ENCODE measurements around the gene RASGRF2.
A peak's percentile ranks its signal among the peaks of the same experiment; 100 is the strongest.

The RASGRF2 gene

DNA sequence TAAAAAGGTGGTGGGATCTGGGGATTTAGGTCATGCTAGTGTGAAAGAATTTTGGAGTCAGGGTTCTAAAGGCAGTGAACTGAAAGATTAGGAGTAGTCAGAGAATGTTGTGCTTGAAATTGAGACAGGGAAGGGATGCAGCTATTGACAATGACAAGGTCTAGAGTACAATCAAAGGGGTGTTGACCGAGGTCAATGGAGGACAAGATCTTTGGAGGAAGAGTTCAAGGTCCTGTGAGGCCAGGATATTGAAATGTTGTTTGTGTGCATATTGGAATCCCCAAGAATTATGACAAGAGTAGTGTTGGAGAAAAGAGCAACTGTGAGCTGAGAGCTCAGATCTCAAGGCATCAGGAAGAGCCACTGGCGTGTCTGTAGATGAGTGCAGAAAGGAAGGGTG, 116.9 kb downstream of the RASGRF2 start:
- Histone ChIP-seq H3K23ac (ENCODE audit: low read length) (no peak overlapping the region), H4K8ac (ENCODE audit: low read depth, low read length) (no peak overlapping the region), H3K18ac (ENCODE audit: low read length) (no peak overlapping the region), H3K9me3 (ENCODE audit: insufficient read depth, low read depth, low read length) (peaks cover 4% of the 10 kb centered on the region), H3K79me1 (ENCODE audit: low read length) (no peaks in the 10 kb centered on the region), H3K79me2 (ENCODE audit: control insufficient read depth, insufficient read depth, low read length, poor library complexity) (peaks cover 2% of the 10 kb centered on the region), H3K9ac (ENCODE audit: low read length) (no peak overlapping the region), H2AFZ (ENCODE audit: insufficient read depth, low read length, poor library complexity) (no peak overlapping the region), H3K4ac (ENCODE audit: low read depth, low read length) (no peak overlapping the region), H3K4me1 (ENCODE audit: control insufficient read depth in 1 of 2, insufficient read depth in 2 of 2, low read length in 2 of 2) (no peaks in the 10 kb centered on the region), H2BK12ac (ENCODE audit: low read length) (no peak overlapping the region), H4K12ac (ENCODE audit: low read depth, low read length) (no peak overlapping the region), H4K91ac (ENCODE audit: low read depth, low read length) (no peak overlapping the region), H3K27ac (ENCODE audit: low read depth, low read length) (no peak overlapping the region), H2AK5ac (ENCODE audit: low read length) (no peak overlapping the region), H3K36me3 (ENCODE audit: control insufficient read depth in 1 of 2, insufficient read depth in 2 of 2, low read length in 2 of 2) (peaks cover 23 to 51% of the 10 kb centered on the region in 2 experiments), H3K14ac (ENCODE audit: low read length) (no peak overlapping the region), H2BK120ac (ENCODE audit: insufficient read depth, low read length, poor library complexity) (no peak overlapping the region), H3K4me3 (ENCODE audit: low read depth, low read length) (no peak overlapping the region), H3K27me3 (ENCODE audit: insufficient read depth, low read length) (no peaks in the 10 kb centered on the region), H2BK5ac (ENCODE audit: low read depth, low read length, poor library complexity) (no peak overlapping the region), H3K4me2 (ENCODE audit: low read length) (no peak overlapping the region)
- no CpG with 5 or more reads among the region's 2 CpGs for WGBS (ENCODE audit: extremely low coverage, insufficient coverage, insufficient read length)
- DNase-seq = no peak

DNA sequence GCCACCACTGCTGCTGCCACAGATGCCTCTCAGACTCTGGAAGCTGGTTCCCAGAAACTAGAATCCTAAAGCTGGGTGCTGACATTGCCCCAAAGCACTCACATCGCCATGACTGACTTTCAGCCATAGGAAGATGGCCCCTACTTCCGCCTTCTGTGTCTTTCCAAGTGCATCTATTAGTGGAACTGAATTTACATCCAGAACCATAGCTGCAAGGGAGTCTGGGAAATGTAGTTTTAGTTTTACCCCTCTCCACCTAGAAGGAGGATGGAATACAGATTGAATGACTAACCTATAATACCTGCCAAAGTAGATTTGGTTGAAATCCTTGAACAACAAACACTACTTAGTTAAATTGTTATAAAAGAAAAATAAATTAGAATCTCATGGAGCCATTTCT, 118.8 kb downstream of the RASGRF2 start:
- H3K4me3 ChIP-seq (ENCODE audit: low read depth, low read length) = no peak overlapping the region
- no peak overlapping the region for H3K23ac ChIP-seq (ENCODE audit: low read length)
- H4K91ac ChIP-seq (ENCODE audit: low read depth, low read length) = no peak overlapping the region
- no peak overlapping the region for H2AK5ac ChIP-seq (ENCODE audit: low read length)
- H3K79me1 ChIP-seq (ENCODE audit: low read length) = no peaks in the 10 kb centered on the region
- H3K14ac ChIP-seq (ENCODE audit: low read length) = no peak overlapping the region
- H3K18ac ChIP-seq (ENCODE audit: low read length) = no peak overlapping the region
- no peak overlapping the region for H2BK12ac ChIP-seq (ENCODE audit: low read length)
- H3K27ac ChIP-seq (ENCODE audit: low read depth, low read length) = no peak overlapping the region
- WGBS (ENCODE audit: extremely low coverage, insufficient coverage, insufficient read length) = no CpG with 5 or more reads among the region's 2 CpGs
- peaks cover 21 to 54% of the 10 kb centered on the region in 2 experiments for H3K36me3 ChIP-seq (ENCODE audit: control insufficient read depth in 1 of 2, insufficient read depth in 2 of 2, low read length in 2 of 2)
- no peak overlapping the region for H2AFZ ChIP-seq (ENCODE audit: insufficient read depth, low read length, poor library complexity)
- no peak overlapping the region for H4K12ac ChIP-seq (ENCODE audit: low read depth, low read length)
- no peak overlapping the region for H2BK120ac ChIP-seq (ENCODE audit: insufficient read depth, low read length, poor library complexity)
- H3K79me2 ChIP-seq (ENCODE audit: control insufficient read depth, insufficient read depth, low read length, poor library complexity) = peaks cover 2% of the 10 kb centered on the region
- H2BK5ac ChIP-seq (ENCODE audit: low read depth, low read length, poor library complexity) = no peak overlapping the region
- no peak overlapping the region for H3K4ac ChIP-seq (ENCODE audit: low read depth, low read length)
- H3K9ac ChIP-seq (ENCODE audit: low read length) = no peak overlapping the region
- no peaks in the 10 kb centered on the region for H3K27me3 ChIP-seq (ENCODE audit: insufficient read depth, low read length)
- H3K4me2 ChIP-seq (ENCODE audit: low read length) = no peak overlapping the region
- H3K4me1 ChIP-seq (ENCODE audit: control insufficient read depth in 1 of 2, insufficient read depth in 2 of 2, low read length in 2 of 2) = no peaks in the 10 kb centered on the region
- H3K9me3 ChIP-seq (ENCODE audit: insufficient read depth, low read depth, low read length) = peaks cover 4% of the 10 kb centered on the region
- H4K8ac ChIP-seq (ENCODE audit: low read depth, low read length) = no peak overlapping the region
- DNase-seq = no peak

DNA sequence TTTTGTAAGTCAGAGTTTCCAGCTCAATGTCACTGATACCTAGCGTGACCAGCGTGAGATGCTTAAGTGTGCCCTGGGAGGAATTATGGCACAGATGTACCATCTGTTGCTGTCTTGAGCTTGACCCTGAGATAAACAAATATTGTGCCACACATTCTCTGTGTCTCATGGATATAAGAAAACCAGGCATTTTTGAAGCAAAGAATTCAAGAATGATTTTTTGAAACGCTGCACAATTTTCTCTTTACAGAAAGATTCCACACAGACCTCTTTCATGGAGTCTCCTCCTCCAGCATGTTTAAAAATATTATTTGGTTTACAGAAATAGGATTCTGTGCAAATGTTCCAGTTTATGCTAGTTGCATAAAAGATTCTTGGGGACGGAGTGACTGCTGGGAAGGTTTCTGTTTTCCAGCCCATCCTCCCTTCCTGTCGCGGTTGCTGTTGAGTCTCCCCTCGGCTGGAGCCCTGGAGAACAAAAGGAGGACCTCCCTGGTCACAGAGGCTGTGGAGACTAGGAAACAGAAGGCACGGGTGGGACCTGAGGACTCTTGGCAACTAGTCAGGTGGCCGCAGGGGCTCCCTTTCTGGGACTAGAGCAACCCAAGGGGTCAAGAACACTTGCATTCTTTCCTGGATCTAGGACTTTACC, 120.8 kb downstream of the RASGRF2 start:
- no CpG with 5 or more reads among the region's 9 CpGs for WGBS (ENCODE audit: extremely low coverage, insufficient coverage, insufficient read length)
- H3K27ac ChIP-seq (ENCODE audit: low read depth, low read length) = no peak overlapping the region

DNA sequence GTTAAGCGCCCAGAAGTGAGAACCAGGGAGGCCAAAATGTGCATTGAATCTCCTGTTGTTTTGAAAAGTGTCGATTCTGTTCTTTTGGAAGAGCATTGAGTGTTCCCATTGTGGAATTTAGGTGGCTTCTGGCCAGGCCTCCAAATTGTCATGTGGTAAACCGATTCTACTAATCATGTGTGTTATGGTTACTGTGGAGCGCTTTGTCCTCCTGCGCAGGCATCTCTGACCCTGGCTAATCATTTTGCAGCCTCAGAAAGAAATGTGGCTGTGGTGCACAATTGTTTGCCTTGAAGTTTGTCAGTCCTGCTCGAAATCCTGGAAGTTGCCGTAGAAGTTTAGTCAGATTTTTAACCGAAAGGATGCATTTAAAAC, 121.3 kb downstream of the RASGRF2 start:
- Histone ChIP-seq H3K79me2 (ENCODE audit: control insufficient read depth, insufficient read depth, low read length, poor library complexity) (peaks cover 2% of the 10 kb centered on the region), H3K23ac (ENCODE audit: low read length) (no peak overlapping the region), H2AK5ac (ENCODE audit: low read length) (no peak overlapping the region), H2BK5ac (ENCODE audit: low read depth, low read length, poor library complexity) (no peak overlapping the region), H3K4me1 (ENCODE audit: control insufficient read depth in 1 of 2, insufficient read depth in 2 of 2, low read length in 2 of 2) (no peaks in the 10 kb centered on the region), H2BK120ac (ENCODE audit: insufficient read depth, low read length, poor library complexity) (no peak overlapping the region), H3K18ac (ENCODE audit: low read length) (no peak overlapping the region), H3K79me1 (ENCODE audit: low read length) (no peaks in the 10 kb centered on the region), H2AFZ (ENCODE audit: insufficient read depth, low read length, poor library complexity) (no peak overlapping the region), H2BK12ac (ENCODE audit: low read length) (no peak overlapping the region), H3K4me3 (ENCODE audit: low read depth, low read length) (no peak overlapping the region), H3K14ac (ENCODE audit: low read length) (no peak overlapping the region), H3K4ac (ENCODE audit: low read depth, low read length) (no peak overlapping the region), H4K91ac (ENCODE audit: low read depth, low read length) (no peak overlapping the region), H3K27me3 (ENCODE audit: insufficient read depth, low read length) (no peaks in the 10 kb centered on the region), H3K9ac (ENCODE audit: low read length) (no peak overlapping the region), H4K12ac (ENCODE audit: low read depth, low read length) (no peak overlapping the region), H3K27ac (ENCODE audit: low read depth, low read length) (no peak overlapping the region), H3K9me3 (ENCODE audit: insufficient read depth, low read depth, low read length) (peaks cover 2% of the 10 kb centered on the region), H3K36me3 (ENCODE audit: control insufficient read depth in 1 of 2, insufficient read depth in 2 of 2, low read length in 2 of 2) (peaks cover 22 to 54% of the 10 kb centered on the region in 2 experiments), H4K8ac (ENCODE audit: low read depth, low read length) (no peak overlapping the region), H3K4me2 (ENCODE audit: low read length) (no peak overlapping the region)
- no CpG with 5 or more reads among the region's 8 CpGs for WGBS (ENCODE audit: extremely low coverage, insufficient coverage, insufficient read length)
- DNase-seq = no peak

More for the DNA sequence above, 120.8 kb downstream of the RASGRF2 start:
- no peak overlapping the region for H4K8ac ChIP-seq (ENCODE audit: low read depth, low read length)
- peaks cover 2% of the 10 kb centered on the region for H3K79me2 ChIP-seq (ENCODE audit: control insufficient read depth, insufficient read depth, low read length, poor library complexity)
- peak overlapping the region; percentile 19 for H3K23ac ChIP-seq (ENCODE audit: low read length)
- H3K9me3 ChIP-seq (ENCODE audit: insufficient read depth, low read depth, low read length) = peaks cover 2% of the 10 kb centered on the region
- H3K27me3 ChIP-seq (ENCODE audit: insufficient read depth, low read length) = no peaks in the 10 kb centered on the region
- H2AK5ac ChIP-seq (ENCODE audit: low read length) = no peak overlapping the region
- no peak overlapping the region for H3K4ac ChIP-seq (ENCODE audit: low read depth, low read length)
- H3K4me3 ChIP-seq (ENCODE audit: low read depth, low read length) = no peak overlapping the region
- no peak overlapping the region for H2BK12ac ChIP-seq (ENCODE audit: low read length)
- H3K4me1 ChIP-seq (ENCODE audit: control insufficient read depth in 1 of 2, insufficient read depth in 2 of 2, low read length in 2 of 2) = no peaks in the 10 kb centered on the region
- no peak overlapping the region for H2BK120ac ChIP-seq (ENCODE audit: insufficient read depth, low read length, poor library complexity)
- H3K18ac ChIP-seq (ENCODE audit: low read length) = no peak overlapping the region
- DNase-seq = no peak
- no peak overlapping the region for H3K14ac ChIP-seq (ENCODE audit: low read length)
- H3K4me2 ChIP-seq (ENCODE audit: low read length) = no peak overlapping the region
- H4K12ac ChIP-seq (ENCODE audit: low read depth, low read length) = no peak overlapping the region
- no peak overlapping the region for H3K9ac ChIP-seq (ENCODE audit: low read length)
- H2BK5ac ChIP-seq (ENCODE audit: low read depth, low read length, poor library complexity) = no peak overlapping the region
- no peak overlapping the region for H4K91ac ChIP-seq (ENCODE audit: low read depth, low read length)
- H3K36me3 ChIP-seq (ENCODE audit: control insufficient read depth in 1 of 2, insufficient read depth in 2 of 2, low read length in 2 of 2) = peaks cover 22 to 55% of the 10 kb centered on the region in 2 experiments
- H2AFZ ChIP-seq (ENCODE audit: insufficient read depth, low read length, poor library complexity) = no peak overlapping the region
- no peaks in the 10 kb centered on the region for H3K79me1 ChIP-seq (ENCODE audit: low read length)

Measured in trophoblast cell (in vitro differentiated cells and primary cell).